A673 (cell line): ENCODE data around the gene TFCP2.

ENCODE experiments used
- CTCF ChIP-seq: fragments of 300-800, 200-600 bp; sonication (generic); conservative IDR thresholded peaks from 2 replicates; pipeline ENCODE4 v1.5.1; 2017; ENCODE audit warnings: low read depth, mild to moderate bottlenecking, antibody characterized with exemption, low read length, moderate library complexity, mixed read lengths
- EZH2 ChIP-seq: fragments of 200-600 bp; sonication (generic); IDR thresholded peaks from 2 replicates; pipeline ENCODE4 v1.6.1; 2017; ENCODE audit warnings: borderline replicate concordance, low read depth, mild to moderate bottlenecking, mixed read lengths, antibody characterized with exemption, low read length; ENCODE audit not compliant: poor library complexity, severe bottlenecking

- no peak for TF ChIP-seq CTCF
- TF ChIP-seq EZH2 = no peak
These were observed 43.7 kb upstream of the TFCP2 start for GRCh38 chr12:51216642-51217041.
